Keratinocyte (primary cell): ENCODE measurements around the gene CEBPZOS. TPM values are rescaled to one million over a fixed set of nuclear protein-coding genes. Genes with fewer than 3 reads are reported as not detected.

Experiments
- DNase-seq: peaks from one replicate; pipeline ENCODE4 v3.0.0-alpha.2; 2011; ENCODE audit warnings: low read depth, missing footprints, low spot score
- FAIRE-seq: peaks from 2 replicates; lab custom pipeline; 2011; peaks lifted over from hg19 to GRCh38; lab: Jason Lieb, UNC
- H2AFZ ChIP-seq: 2 replicates; pipeline ENCODE4 v1.6.0; 2012; ENCODE audit warnings: low read length, control low read depth, inconsistent platforms; ENCODE audit not compliant: control insufficient read depth
- H3K27ac ChIP-seq: 2 replicates; pipeline ENCODE4 v1.5.1; 2011; ENCODE audit warnings: low read length; ENCODE audit not compliant: control insufficient read depth, insufficient read depth
- H3K27me3 ChIP-seq: 3 replicates; pipeline ENCODE4 v1.6.0; 2011; ENCODE audit warnings: low read length; ENCODE audit not compliant: control insufficient read depth, insufficient read depth; ENCODE audit errors: extremely low read depth
- H3K36me3 ChIP-seq, 2 experiments: 2 replicates in 1 of 2; 3 replicates in 1 of 2; pipeline ENCODE4 v1.5.1; 2011; ENCODE audit warnings: low read length in 2 of 2, mild to moderate bottlenecking in 1 of 2; ENCODE audit not compliant: control insufficient read depth in 2 of 2, insufficient read depth in 2 of 2; ENCODE audit errors: extremely low read depth in 1 of 2
- H3K4me1 ChIP-seq: 3 replicates; pipeline ENCODE4 v1.5.1; 2011; ENCODE audit warnings: low read length; ENCODE audit not compliant: control insufficient read depth, insufficient read depth; ENCODE audit errors: extremely low read depth
- H3K4me2 ChIP-seq: 3 replicates; pipeline ENCODE4 v1.6.0; 2011; ENCODE audit warnings: low read depth, low read length; ENCODE audit not compliant: control insufficient read depth, insufficient read depth; ENCODE audit errors: extremely low read depth
- H3K4me3 ChIP-seq, 3 experiments: fragments of 200-600 bp in 1 of 3; sonication (generic) in 1 of 3; 2 replicates in 2 of 3; 3 replicates in 1 of 3; pipeline ENCODE4 v1.5.1; 2011 to 2016; ENCODE audit warnings: low read length in 3 of 3, mild to moderate bottlenecking in 3 of 3, control low read depth in 2 of 3, inconsistent platforms in 1 of 3, low read depth in 1 of 3, mixed read lengths in 1 of 3, mixed run types in 1 of 3, moderate library complexity in 1 of 3; ENCODE audit not compliant: control insufficient read depth in 2 of 3, insufficient read depth in 2 of 3; ENCODE audit errors: extremely low read depth in 1 of 3
- H3K79me2 ChIP-seq: 2 replicates; pipeline ENCODE4 v1.6.0; 2012; ENCODE audit warnings: low read length; ENCODE audit not compliant: control insufficient read depth, insufficient read depth
- H3K9ac ChIP-seq: 3 replicates; pipeline ENCODE4 v1.6.0; 2011; ENCODE audit warnings: low read length; ENCODE audit not compliant: control insufficient read depth, insufficient read depth; ENCODE audit errors: extremely low read depth
- H3K9me1 ChIP-seq: 3 replicates; pipeline ENCODE4 v1.6.0; 2011; ENCODE audit warnings: low read length; ENCODE audit not compliant: control insufficient read depth, insufficient read depth; ENCODE audit errors: extremely low read depth
- H3K9me3 ChIP-seq: 2 replicates; pipeline ENCODE4 v1.5.1; 2012; ENCODE audit warnings: low read depth, low read length; ENCODE audit not compliant: control insufficient read depth
- H4K20me1 ChIP-seq: 3 replicates; pipeline ENCODE4 v1.6.0; 2011; ENCODE audit warnings: low read length; ENCODE audit not compliant: control insufficient read depth, insufficient read depth; ENCODE audit errors: extremely low read depth
- EZH2 ChIP-seq: IDR thresholded peaks from one replicate; pipeline ENCODE4 v1.6.1; 2012; ENCODE audit warnings: inconsistent platforms, mild to moderate bottlenecking, low read length, moderate library complexity
- dilution Hi-C: fragments of 300-500 bp; cut with MboI; formaldehyde crosslinking; loops from one replicate; pipeline ENCODE4 v1.7.0; 2020; ENCODE audit warnings: low sequenced_read_pairs; ENCODE audit not compliant: extremely low pct_ligation_motif_present
- polyA plus RNA-seq, 5 experiments: library from polyadenylated mRNA; depleted of rRNA in 3 of 5; stranded (reverse) in 3 of 5; stranded (forward) in 1 of 5; unstranded in 1 of 5; fragments of >200 nt; gene quantifications; 1 replicate in 1 of 5; 2 replicates in 3 of 5; 3 replicates in 1 of 5; pipeline versions ENCODE4 v1.2.1 to v1.2.3, GENCODE V29; 2011 to 2012; ENCODE audit warnings: missing spikeins in 2 of 5, low read depth in 1 of 5, low replicate concordance in 1 of 5
- TF ChIP-seq, protein P1 (sequence below), 3 experiments: IDR thresholded peaks in 1 of 3; conservative IDR thresholded peaks in 1 of 3; optimal IDR thresholded peaks in 1 of 3; 2 replicates in 2 of 3; 3 replicates in 1 of 3; pipeline versions ENCODE3 to v1.5.1; 2011; ENCODE audit warnings: low read length in 3 of 3, mild to moderate bottlenecking in 3 of 3, moderate library complexity in 2 of 3, control low read depth in 1 of 3, inconsistent platforms in 1 of 3; ENCODE audit not compliant: insufficient read depth in 2 of 3; ENCODE audit errors: extremely low read depth in 1 of 3

Gene CEBPZOS
- polyA plus RNA-seq, 1 donor (not counting 4 experiments of a cell fraction or from before 2014, with no cell fraction given) = 42.9 TPM

DNA sequence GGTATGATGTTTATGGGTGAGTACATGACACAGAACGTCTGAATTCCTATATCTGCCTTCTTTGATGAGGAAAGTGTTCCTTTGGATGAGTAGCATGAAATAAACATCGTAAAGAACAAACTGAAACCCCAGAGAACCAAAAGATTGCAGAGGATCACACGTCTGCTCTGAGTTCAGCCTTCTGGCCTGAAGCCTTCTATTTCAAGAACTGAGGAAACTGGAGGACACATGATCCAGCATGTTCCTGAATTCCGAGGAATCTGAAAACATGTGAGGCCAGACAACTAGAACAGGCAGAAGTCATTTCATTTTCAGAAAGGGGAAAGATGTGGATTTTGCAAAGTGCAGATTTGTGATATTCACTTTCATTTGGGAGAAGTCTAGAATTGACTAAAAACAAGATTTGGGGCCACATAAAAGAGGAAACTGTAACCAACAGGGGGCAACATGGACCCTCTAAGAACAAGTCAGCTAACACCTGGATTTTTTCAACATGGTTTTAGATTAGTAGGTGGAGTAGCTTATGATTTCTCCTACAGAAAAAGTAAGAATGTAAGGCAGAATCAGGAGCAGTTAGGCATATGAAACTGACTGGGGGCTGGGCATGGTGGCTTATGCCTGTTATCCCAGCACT, 16.2 kb upstream of the CEBPZOS start:
- Histone ChIP-seq H4K20me1 (no peaks in the 10 kb centered on the region), H3K4me1 (peaks cover 7% of the 10 kb centered on the region), H3K27me3 (no peaks in the 10 kb centered on the region), H3K4me3 (peak overlapping the region in 1 of 3 experiments; percentile 40), H3K9ac (no peak overlapping the region), H3K9me1 (no peaks in the 10 kb centered on the region), H3K36me3 (no peaks in the 10 kb centered on the region), H3K4me2 (peak overlapping the region; percentile 74), H2AFZ (peak overlapping the region; percentile 87), H3K79me2 (no peaks in the 10 kb centered on the region), H3K9me3 (no peaks in the 10 kb centered on the region), H3K27ac (no peak overlapping the region)
- TF ChIP-seq, protein P1, sequence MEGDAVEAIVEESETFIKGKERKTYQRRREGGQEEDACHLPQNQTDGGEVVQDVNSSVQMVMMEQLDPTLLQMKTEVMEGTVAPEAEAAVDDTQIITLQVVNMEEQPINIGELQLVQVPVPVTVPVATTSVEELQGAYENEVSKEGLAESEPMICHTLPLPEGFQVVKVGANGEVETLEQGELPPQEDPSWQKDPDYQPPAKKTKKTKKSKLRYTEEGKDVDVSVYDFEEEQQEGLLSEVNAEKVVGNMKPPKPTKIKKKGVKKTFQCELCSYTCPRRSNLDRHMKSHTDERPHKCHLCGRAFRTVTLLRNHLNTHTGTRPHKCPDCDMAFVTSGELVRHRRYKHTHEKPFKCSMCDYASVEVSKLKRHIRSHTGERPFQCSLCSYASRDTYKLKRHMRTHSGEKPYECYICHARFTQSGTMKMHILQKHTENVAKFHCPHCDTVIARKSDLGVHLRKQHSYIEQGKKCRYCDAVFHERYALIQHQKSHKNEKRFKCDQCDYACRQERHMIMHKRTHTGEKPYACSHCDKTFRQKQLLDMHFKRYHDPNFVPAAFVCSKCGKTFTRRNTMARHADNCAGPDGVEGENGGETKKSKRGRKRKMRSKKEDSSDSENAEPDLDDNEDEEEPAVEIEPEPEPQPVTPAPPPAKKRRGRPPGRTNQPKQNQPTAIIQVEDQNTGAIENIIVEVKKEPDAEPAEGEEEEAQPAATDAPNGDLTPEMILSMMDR (optimal IDR thresholded peaks at IDR 0.05 in 1 of 3, IDR thresholded peaks at IDR 0.05 in 1 of 3, conservative IDR thresholded peaks at IDR 0.05 in 1 of 3; ENCODE audit: extremely low read depth in 1 of 3, insufficient read depth in 2 of 3, low read length in 3 of 3) = no peak
- TF ChIP-seq EZH2 = no peak
- dilution Hi-C loops = no loop called here
- DNase-seq = no peak
- FAIRE-seq = peak; percentile 81

DNA sequence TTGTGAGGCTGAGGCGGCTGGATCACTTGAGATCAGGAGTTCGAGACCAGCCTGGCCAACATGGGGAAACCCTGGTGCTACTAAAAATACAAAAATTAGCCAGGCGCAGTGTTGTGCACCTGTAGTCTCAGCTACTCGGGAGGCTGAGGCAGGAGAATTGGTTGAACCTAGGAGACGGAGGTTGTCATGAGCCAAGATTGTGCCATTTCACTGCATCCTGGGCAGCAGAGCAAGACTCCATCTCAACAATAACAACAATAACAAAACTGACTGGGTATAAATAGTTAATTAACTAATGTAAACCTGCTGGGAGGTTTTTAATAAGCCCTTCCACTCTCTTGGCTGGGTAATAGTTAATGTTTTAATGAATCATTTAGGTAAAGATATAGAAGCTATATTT, 15.7 kb upstream of the CEBPZOS start:
- H3K79me2 ChIP-seq = no peaks in the 10 kb centered on the region
- no peak for DNase-seq
- no peaks in the 10 kb centered on the region for H3K36me3 ChIP-seq
- dilution Hi-C loops = no loop called here
- no peaks in the 10 kb centered on the region for H3K27me3 ChIP-seq
- H3K9me1 ChIP-seq = no peaks in the 10 kb centered on the region
- no peak overlapping the region for H3K4me3 ChIP-seq
- no peak for FAIRE-seq
- no peaks in the 10 kb centered on the region for H3K9me3 ChIP-seq
- H3K4me2 ChIP-seq = no peak overlapping the region
- H2AFZ ChIP-seq = no peak overlapping the region
- TF ChIP-seq EZH2 = no peak
- TF ChIP-seq, protein P1 (optimal IDR thresholded peaks at IDR 0.05 in 1 of 3, IDR thresholded peaks at IDR 0.05 in 1 of 3, conservative IDR thresholded peaks at IDR 0.05 in 1 of 3; ENCODE audit: extremely low read depth in 1 of 3, insufficient read depth in 2 of 3, low read length in 3 of 3) = no peak
- peaks cover 7% of the 10 kb centered on the region for H3K4me1 ChIP-seq
- no peaks in the 10 kb centered on the region for H4K20me1 ChIP-seq
- no peak overlapping the region for H3K27ac ChIP-seq
- no peak overlapping the region for H3K9ac ChIP-seq
